Heart left ventricle (tissue), 13 donors: ENCODE data around the gene DNM3.

Source experiments
- CTCF ChIP-seq, 12 donors: fragments of 200-600 bp; sonication (generic) in 4 of 12; IDR thresholded peaks; one replicate each; pipeline versions ENCODE4 v1.5.0 to v1.8.0; 2018 to 2022; ENCODE audit warnings: antibody characterized with exemption in 12 of 12, mild to moderate bottlenecking in 5 of 12
- POLR2A ChIP-seq, 2 donors: fragments of 450-650 bp; IDR thresholded peaks; one replicate each; pipeline ENCODE4 v1.6.1; 2017; ENCODE audit warnings: antibody characterized with exemption in 2 of 2, mild to moderate bottlenecking in 2 of 2, moderate library complexity in 2 of 2
- donor health status: ischemic (EF 13 %, LVEDD 7.1; RV severe dilation, severe dysfunction).
- donor health status: DM: no; HTN: yes; CAD: no.
- donor health status: DM: no; HTN: no; CAD: no.
- donor health status: ischemic (EF 25% LVEDD 6.9; RV normal size, moderate dysfunction).
- donor health status: ischemic (EF 25% LVEDD 5.7; RV mildly dilated, moderate dysfunction).
- donor health status: ischemic (EF 35%, LVEDD 5.7; RV mildly dilated, moderate dysfunction).
- donor health status: nonischemic (EF 11% LVEDD 7.7; RV severe dilation, severe dysfunction).
- donor health status: DM: yes; HTN: yes; CAD: no.
- donor health status: PGD.
- donor health status: ischemic (EF 29% LVEDD 5.4; RV normal size, mild dysfunction).
- donor health status: nonischemic (EF 23%, LVEDD 6.1; RV moderate dilation, normal function).

GRCh38 chr1:171803045-171803444 lies 38.3 kb upstream of the DNM3 start:
- TF ChIP-seq CTCF (IDR thresholded peaks at IDR 0.05): no peak
- TF ChIP-seq POLR2A (IDR thresholded peaks at IDR 0.05): no peak
